ENCODE results near the gene FAM83F.
"Not testable (repeated sequence)": the region's sequence is repeated elsewhere in the genome, so short reads cannot be mapped to it uniquely, and the experiment has no call there.

FAM83F gene

GRCh38 chr22:40014667-40015248, 20.0 kb downstream of the FAM83F start:
- in situ Hi-C loops (cut with MboI; ENCODE audit: low sequenced_read_pairs) = no loop called here

GRCh38 chr22:40015358-40015976, 20.7 kb downstream of the FAM83F start:
- in situ Hi-C loops (cut with MboI; ENCODE audit: low sequenced_read_pairs) = no loop called here

GRCh38 chr22:40018051-40018450, 23.3 kb downstream of the FAM83F start:
- in situ Hi-C loops (cut with MboI; ENCODE audit: low sequenced_read_pairs) = no loop called here

GRCh38 chr22:40019100-40019499, 24.3 kb downstream of the FAM83F start:
- in situ Hi-C loops (cut with MboI; ENCODE audit: low sequenced_read_pairs) = no loop called here

- in situ Hi-C loops (cut with MboI; ENCODE audit: low sequenced_read_pairs) = no loop called here
Observed at GRCh38 chr22:40020956-40021355, 26.2 kb downstream of the FAM83F start.

- in situ Hi-C loops (cut with MboI; ENCODE audit: low sequenced_read_pairs) = no loop called here
Observed at GRCh38 chr22:40021401-40022000, 26.7 kb downstream of the FAM83F start.

- in situ Hi-C loops (cut with MboI; ENCODE audit: low sequenced_read_pairs) = no loop called here
Observed at GRCh38 chr22:40022536-40023240, 27.9 kb downstream of the FAM83F start.

GRCh38 chr22:40023341-40023841, 28.6 kb downstream of the FAM83F start:
- in situ Hi-C loops (cut with MboI; ENCODE audit: low sequenced_read_pairs) = no loop called here

GRCh38 chr22:40024201-40025061, 29.7 kb downstream of the FAM83F start:
- in situ Hi-C loops (cut with MboI; ENCODE audit: low sequenced_read_pairs) = no loop called here

- in situ Hi-C loops (cut with MboI; ENCODE audit: low sequenced_read_pairs) = not testable (repeated sequence)
Observed at GRCh38 chr22:40025062-40025379, 30.3 kb downstream of the FAM83F start.

- in situ Hi-C loops (cut with MboI; ENCODE audit: low sequenced_read_pairs) = no loop called here
Observed at GRCh38 chr22:40025856-40026255, 31.1 kb downstream of the FAM83F start.

GRCh38 chr22:40026641-40027040, 31.9 kb downstream of the FAM83F start:
- in situ Hi-C loops (cut with MboI; ENCODE audit: low sequenced_read_pairs) = no loop called here

GRCh38 chr22:40027191-40028097, 32.7 kb downstream of the FAM83F start:
- in situ Hi-C loops (cut with MboI; ENCODE audit: low sequenced_read_pairs) = no loop called here

GRCh38 chr22:40028098-40028425, 33.3 kb downstream of the FAM83F start:
- in situ Hi-C loops (cut with MboI; ENCODE audit: low sequenced_read_pairs) = no loop called here

- in situ Hi-C loops (cut with MboI; ENCODE audit: low sequenced_read_pairs) = no loop called here
Observed at GRCh38 chr22:40029189-40029890, 34.6 kb downstream of the FAM83F start.

- in situ Hi-C loops (cut with MboI; ENCODE audit: low sequenced_read_pairs) = no loop called here
Observed at GRCh38 chr22:40030026-40030757, 35.4 kb downstream of the FAM83F start.

- in situ Hi-C loops (cut with MboI; ENCODE audit: low sequenced_read_pairs) = no loop called here
Observed at GRCh38 chr22:40030758-40031095, 36.0 kb downstream of the FAM83F start.

- in situ Hi-C loops (cut with MboI; ENCODE audit: low sequenced_read_pairs) = no loop called here
Observed at GRCh38 chr22:40031766-40032470, 37.2 kb downstream of the FAM83F start.
